K562 (cell line): ENCODE results near the gene NNAT. TPM values are rescaled to one million over a fixed set of nuclear protein-coding genes. Genes with fewer than 3 reads are reported as not detected.

Experiments used
- CBFA2T3 ChIP-seq: fragments of 450-650 bp; IDR thresholded peaks from 2 replicates; pipeline ENCODE4 v1.6.1; 2017
- EP300 ChIP-seq: IDR thresholded peaks from 2 replicates; pipeline ENCODE4 v1.6.1; 2012; ENCODE audit warnings: low read length, improper control_type of control experiment
- FOXK2 ChIP-seq, 2 experiments: fragments of 450-650 bp; IDR thresholded peaks in 1 of 2; conservative IDR thresholded peaks in 1 of 2; 2 replicates each; pipeline ENCODE4 v1.6.1; 2016; ENCODE audit warnings: low read depth in 2 of 2, mild to moderate bottlenecking in 1 of 2
- HDAC8 ChIP-seq: fragments of 450-650 bp; IDR thresholded peaks from 2 replicates; pipeline ENCODE4 v1.6.1; 2016; ENCODE audit warnings: mild to moderate bottlenecking, missing genetic modification characterization, moderate library complexity, missing compliant biosample characterization
- HNRNPH1 ChIP-seq: fragments of 200-400 bp; formaldehyde crosslinking; optimal IDR thresholded peaks from 2 replicates; pipeline ENCODE3; 2017; ENCODE audit warnings: low read depth, mild to moderate bottlenecking, low read length, moderate library complexity
- IFI16 ChIP-seq: fragments of 250-450 bp; sonication (Bioruptor Pico); IDR thresholded peaks from 2 replicates; pipeline ENCODE4 v2.1.2; 2022; ENCODE audit warnings: mild to moderate bottlenecking, inconsistent platforms
- MLX ChIP-seq, 2 experiments: fragments of 450-650 bp in 1 of 2; sonication (generic) in 1 of 2; formaldehyde crosslinking; conservative IDR thresholded peaks; 2 replicates each; pipeline versions ENCODE4 v1.4.0 to v1.8.1; 2020 to 2022; ENCODE audit warnings: mild to moderate bottlenecking in 1 of 2, missing genetic modification reagents in 1 of 2
- RHOXF2B ChIP-seq: fragments of 250-450 bp; sonication (Bioruptor Pico); conservative IDR thresholded peaks from 2 replicates; pipeline ENCODE4 v1.5.1; 2021
- RNF219 ChIP-seq: fragments of 250-450 bp; sonication (Bioruptor Pico); IDR thresholded peaks from 2 replicates; pipeline ENCODE4 v1.5.0; 2022; ENCODE audit warnings: mild to moderate bottlenecking
- SOX6 ChIP-seq: fragments of 450-650 bp; IDR thresholded peaks from 2 replicates; pipeline ENCODE4 v1.6.1; 2014; ENCODE audit warnings: mild to moderate bottlenecking
- STAT6 ChIP-seq: sonication (generic); formaldehyde crosslinking; IDR thresholded peaks from 2 replicates; pipeline ENCODE4 v1.8.1; 2023; ENCODE audit warnings: mild to moderate bottlenecking, missing genetic modification reagents
- TSHZ1 ChIP-seq: fragments of 250-450 bp; sonication (Bioruptor Pico); IDR thresholded peaks from 2 replicates; pipeline ENCODE4 v1.4.0; 2020; ENCODE audit warnings: mild to moderate bottlenecking, moderate library complexity
- USF2 ChIP-seq: sonication (generic); formaldehyde crosslinking; IDR thresholded peaks from 2 replicates; pipeline ENCODE4 v1.5.0; 2020; ENCODE audit warnings: missing genetic modification reagents
- ZNF639 ChIP-seq, 2 experiments: fragments of 200-800 bp in 1 of 2; sonication (Bioruptor generic) in 1 of 2; sonication (generic) in 1 of 2; formaldehyde crosslinking in 1 of 2; IDR thresholded peaks in 1 of 2; conservative IDR thresholded peaks in 1 of 2; 2 replicates each; pipeline versions ENCODE4 v1.5.0 to v1.6.1; 2016 to 2020; ENCODE audit warnings: missing compliant biosample characterization in 1 of 2, missing genetic modification characterization in 1 of 2, missing genetic modification reagents in 1 of 2
- polyA plus RNA-seq, 8 experiments: library from polyadenylated mRNA; depleted of rRNA in 4 of 8; stranded (reverse) in 5 of 8; unstranded in 3 of 8; fragments of >200 nt; fragmentation: Nextera tagmentation in 2 of 8; fragmentation: Illumina TruSeq in 1 of 8; extraction: Ambion mirVana in 2 of 8; extraction: Trizol in 1 of 8; gene quantifications; 2 replicates each; pipeline versions ENCODE4 v1.2.1 to v1.2.3, GENCODE V29; 2011 to 2014; ENCODE audit warnings: inconsistent platforms in 1 of 8, missing spikeins in 1 of 8
- total RNA-seq, 7 experiments: library from RNA; depleted of rRNA in 6 of 7; stranded (reverse); fragments of >200 nt in 6 of 7; fragmentation: Illumina TruSeq in 2 of 7; extraction: Trizol in 2 of 7; gene quantifications; 2 replicates each; pipeline versions ENCODE4 v1.2.1 to v1.2.3, GENCODE V29; 2011 to 2021; ENCODE audit warnings: low replicate concordance in 1 of 7

The NNAT gene
- total and polyA plus RNA-seq, 9 of the 15 experiments (the other 6 are each of a cell fraction or from before 2014, with no cell fraction given): 0.13 TPM; not detected in 8

GRCh38 chr20:37527638-37528445, 6.8 kb downstream of the NNAT start, which contains the start of gene BLCAP (continued):
- 0 out of 2 replicates have a peak, but pooled peaks have one; percentile 10 for TF ChIP-seq STAT6 (CRISPR knock-in tag)
- TF ChIP-seq IFI16: no peak
- no peak; the same call in 1 of the 2 replicates for TF ChIP-seq HDAC8 (tag)
- TF ChIP-seq RHOXF2B: no peak
- TF ChIP-seq EP300: 0 out of 2 replicates have a peak, but pooled peaks have one; percentile 16
- TF ChIP-seq USF2: no peak
- no peak for TF ChIP-seq MLX (CRISPR knock-in tag; conservative IDR thresholded peaks at IDR 0.05)
- no peak for TF ChIP-seq SOX6
- TF ChIP-seq ZNF639 (CRISPR knock-in tag; conservative IDR thresholded peaks at IDR 0.05 in 1 of 2, IDR thresholded peaks at IDR 0.05 in 1 of 2): peak in 1 of 2 experiments; percentile 30; a peak in 1 of 4 replicates
- TF ChIP-seq HNRNPH1: no peak
- TF ChIP-seq TSHZ1 (CRISPR knock-in tag): no peak
- no peak for TF ChIP-seq RNF219 (CRISPR knock-in tag)
- TF ChIP-seq FOXK2 (conservative IDR thresholded peaks at IDR 0.05 in 1 of 2, IDR thresholded peaks at IDR 0.05 in 1 of 2; ENCODE audit: low read depth in 2 of 2): peak; percentile 12 to 15; a peak in 1 of 4 replicates
- TF ChIP-seq CBFA2T3: no peak
